ENCODE results near the gene ARID1B.

The ARID1B gene

GRCh38 chr6:156933201-156934068, 156.3 kb downstream of the ARID1B start (continued):
- TF ChIP-seq ZNF449 (tag by site-specific recombination; IDR thresholded peaks at IDR 0.05), result no peak
- no peak for TF ChIP-seq ZFP41 (tag by site-specific recombination; IDR thresholded peaks at IDR 0.05; ENCODE audit: borderline replicate concordance)
- no peak for TF ChIP-seq ZNF292 (tag by site-specific recombination; IDR thresholded peaks at IDR 0.05; ENCODE audit: borderline replicate concordance, low read depth)
- 0 out of 2 replicates have a peak, but pooled peaks have one; percentile 46 for TF ChIP-seq ZNF660 (tag by site-specific recombination; IDR thresholded peaks at IDR 0.05)
- 0 out of 2 replicates have a peak, but pooled peaks have one; percentile 21 for TF ChIP-seq ZNF692 (tag by site-specific recombination; IDR thresholded peaks at IDR 0.05)
- no peak for TF ChIP-seq MEIS1 (CRISPR knock-in tag; IDR thresholded peaks at IDR 0.05; ENCODE audit: borderline replicate concordance)
- TF ChIP-seq SP3 (tag by site-specific recombination; IDR thresholded peaks at IDR 0.05), result no peak; the same call in 1 of the 2 replicates
- no peak for TF ChIP-seq ZNF548 (tag by site-specific recombination; IDR thresholded peaks at IDR 0.05)
- TF ChIP-seq PRDM6 (tag by site-specific recombination; IDR thresholded peaks at IDR 0.05), result peak; percentile 65; the same call in 1 of the 2 replicates
- no peak for TF ChIP-seq ZNF670 (tag by site-specific recombination; IDR thresholded peaks at IDR 0.05; ENCODE audit: low read depth)
- TF ChIP-seq ZNF433 (tag by site-specific recombination; IDR thresholded peaks at IDR 0.05; ENCODE audit: low read depth), result no peak
- TF ChIP-seq ZNF510 (tag by site-specific recombination; IDR thresholded peaks at IDR 0.05; ENCODE audit: insufficient replicate concordance), result no peak
- no peak for TF ChIP-seq ZNF629 (tag by site-specific recombination; IDR thresholded peaks at IDR 0.05)
- no peak for TF ChIP-seq ZNF174 (tag by site-specific recombination; IDR thresholded peaks at IDR 0.05)
- no peak for TF ChIP-seq ZBTB11 (tag by site-specific recombination; conservative IDR thresholded peaks at IDR 0.05; ENCODE audit: low read depth)
- TF ChIP-seq ZNF677 (tag by site-specific recombination; IDR thresholded peaks at IDR 0.05), result no peak
- peak; percentile 20; the same call in 1 of the 2 replicates for TF ChIP-seq TRIM28 (IDR thresholded peaks at IDR 0.05; ENCODE audit: borderline replicate concordance, low read length)
- TF ChIP-seq ZNF37A (tag by site-specific recombination; IDR thresholded peaks at IDR 0.05), result no peak
- TF ChIP-seq ZNF701 (tag by site-specific recombination; IDR thresholded peaks at IDR 0.05), result no peak
- no peak for TF ChIP-seq GLIS2 (tag by site-specific recombination; IDR thresholded peaks at IDR 0.05)
- no peak for TF ChIP-seq REPIN1 (tag by site-specific recombination; IDR thresholded peaks at IDR 0.05; ENCODE audit: low read depth)
- no peak for TF ChIP-seq ZNF366 (tag by site-specific recombination; conservative IDR thresholded peaks at IDR 0.05)
- TF ChIP-seq KLF9 (tag by site-specific recombination; IDR thresholded peaks at IDR 0.05; ENCODE audit: low read depth), result no peak
- TF ChIP-seq MZF1 (tag by site-specific recombination; IDR thresholded peaks at IDR 0.05; ENCODE audit: borderline replicate concordance), result peak; percentile 59; the same call in 1 of the 2 replicates
- TF ChIP-seq ZIC2 (tag by site-specific recombination; IDR thresholded peaks at IDR 0.05), result peak; percentile 98
- no peak for TF ChIP-seq WT1 (tag by site-specific recombination; IDR thresholded peaks at IDR 0.05)
- no peak for TF ChIP-seq ZNF664 (tag by site-specific recombination; IDR thresholded peaks at IDR 0.05)
- TF ChIP-seq ZNF596 (tag by site-specific recombination; IDR thresholded peaks at IDR 0.05), result no peak
- no peak for TF ChIP-seq ZNF416 (tag by site-specific recombination; IDR thresholded peaks at IDR 0.05)
- TF ChIP-seq SCRT1 (tag by site-specific recombination; IDR thresholded peaks at IDR 0.05; ENCODE audit: borderline replicate concordance), result no peak
- TF ChIP-seq KLF8 (tag by site-specific recombination; IDR thresholded peaks at IDR 0.05), result no peak
- no peak for TF ChIP-seq ZNF138 (tag by site-specific recombination; IDR thresholded peaks at IDR 0.05; ENCODE audit: borderline replicate concordance)

Data from HEK293 (cell line).